HG03108 (cell line): Measurements from ENCODE around the gene GOLGA5.
A peak's percentile ranks its signal among the peaks of the same experiment; 100 is the strongest.
"Not testable (repeated sequence)": the region's sequence is repeated elsewhere in the genome, so short reads cannot be mapped to it uniquely, and the experiment has no call there.

ENCODE experiments used
- ATAC-seq: cut with Tn5 transposase; IDR thresholded peaks from one replicate; pipeline ENCODE4 v1.9.1; 2021; ENCODE audit warnings: moderate library complexity; ENCODE audit not compliant: unreplicated experiment

Gene GOLGA5

GRCh38 chr14:92793709-92794546 lies at the start of gene GOLGA5:
TSS of gene GOLGA5 (plus strand) at chr14:92794305. CDS start at chr14:92797438, 3,133 bp downstream.
- ATAC-seq: peak; percentile 95

GRCh38 chr14:92747701-92748258 lies 46.3 kb upstream of the GOLGA5 start:
- ATAC-seq: peak; percentile 4

GRCh38 chr14:92748259-92749016 lies 45.7 kb upstream of the GOLGA5 start, which contains the start of gene LGMN:
TSS of gene LGMN (minus strand) at chr14:92748627. CDS start at chr14:92732786, 15,841 bp downstream.
- ATAC-seq: peak; percentile 81

GRCh38 chr14:92750222-92750728 lies 43.8 kb upstream of the GOLGA5 start:
- not testable (repeated sequence) for ATAC-seq

GRCh38 chr14:92750994-92751400 lies 43.1 kb upstream of the GOLGA5 start:
- no peak for ATAC-seq

- no peak for ATAC-seq
These were observed 42.3 kb upstream of the GOLGA5 start for GRCh38 chr14:92751819-92752218.

- ATAC-seq: no peak
These were observed 40.9 kb upstream of the GOLGA5 start for GRCh38 chr14:92753250-92753649.

- ATAC-seq: no peak
These were observed 39.1 kb upstream of the GOLGA5 start for GRCh38 chr14:92754966-92755365.

- no peak for ATAC-seq
These were observed 38.6 kb upstream of the GOLGA5 start for GRCh38 chr14:92755495-92755894.

GRCh38 chr14:92756446-92756845 lies 37.7 kb upstream of the GOLGA5 start:
- ATAC-seq: no peak

- no peak for ATAC-seq
These were observed 34.8 kb upstream of the GOLGA5 start for GRCh38 chr14:92759300-92759678.

GRCh38 chr14:92759679-92760523 lies 34.2 kb upstream of the GOLGA5 start:
- no peak for ATAC-seq

GRCh38 chr14:92760524-92760805 lies 33.6 kb upstream of the GOLGA5 start:
- ATAC-seq: no peak

- not testable (repeated sequence) for ATAC-seq
These were observed 30.2 kb upstream of the GOLGA5 start for GRCh38 chr14:92763666-92764631.

GRCh38 chr14:92768236-92768635 lies 25.9 kb upstream of the GOLGA5 start:
- peak; percentile 93 for ATAC-seq

- ATAC-seq: no peak
These were observed 25.3 kb upstream of the GOLGA5 start for GRCh38 chr14:92768795-92769194.

GRCh38 chr14:92770484-92770883 lies 23.6 kb upstream of the GOLGA5 start:
- ATAC-seq: no peak

GRCh38 chr14:92774572-92774971 lies 19.5 kb upstream of the GOLGA5 start:
- no peak for ATAC-seq

- peak; percentile 93 for ATAC-seq
These were observed 18.8 kb upstream of the GOLGA5 start for GRCh38 chr14:92775292-92775691.
